GM19035 (cell line): ENCODE data around the gene HNF4A.
"Not testable (repeated sequence)": the region's sequence is repeated elsewhere in the genome, so short reads cannot be mapped to it uniquely, and the experiment has no call there.

Experiments used
- ATAC-seq: cut with Tn5 transposase; IDR thresholded peaks from one replicate; pipeline ENCODE4 v1.9.1; 2021; ENCODE audit not compliant: unreplicated experiment

The HNF4A gene

DNA sequence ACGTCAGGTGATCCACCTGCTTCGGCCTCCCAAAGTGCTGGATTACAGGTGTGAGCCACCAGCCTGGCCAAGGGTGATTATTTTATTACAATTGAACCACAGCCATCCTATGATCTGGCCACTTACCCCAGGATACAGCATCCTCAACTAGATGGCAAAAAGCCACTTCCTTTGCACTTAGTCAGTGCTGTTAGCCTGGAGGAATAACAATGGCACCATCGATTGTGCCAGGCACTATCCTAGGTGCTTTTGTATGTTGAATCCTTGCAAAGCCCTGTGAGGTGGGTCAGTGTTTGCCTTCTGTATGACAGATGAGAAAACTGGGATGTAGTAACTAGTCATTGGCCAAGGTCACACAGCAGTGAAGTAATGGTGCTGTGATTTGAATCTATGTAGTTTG, 109.0 kb downstream of the HNF4A start:
- ATAC-seq: no peak

- ATAC-seq: no peak
These were observed 109.6 kb downstream of the HNF4A start for GRCh38 chr20:44465001-44465560.

- no peak for ATAC-seq
These were observed 111.9 kb downstream of the HNF4A start for GRCh38 chr20:44467289-44467883.

GRCh38 chr20:44468044-44468782, 112.7 kb downstream of the HNF4A start:
- ATAC-seq: no peak

DNA sequence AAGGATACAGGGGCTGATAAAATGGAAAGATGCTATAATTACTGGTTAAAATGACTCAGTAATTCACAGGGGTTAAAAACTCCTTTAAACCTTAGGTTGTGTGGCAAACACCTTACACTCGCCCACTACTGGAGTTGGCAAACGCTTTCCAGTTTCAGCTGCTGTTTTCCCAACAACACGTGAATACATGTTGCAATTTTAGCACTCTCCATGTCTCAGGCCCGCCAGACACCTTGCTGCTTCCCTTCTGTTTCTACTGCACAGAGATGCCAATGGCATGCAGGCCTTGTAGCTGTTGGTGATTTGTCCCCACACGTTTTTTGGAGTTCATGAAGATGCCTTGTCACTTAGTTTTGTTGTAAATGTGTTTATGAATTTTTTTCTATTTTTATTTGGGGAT, 114.8 kb downstream of the HNF4A start:
- no peak for ATAC-seq

DNA sequence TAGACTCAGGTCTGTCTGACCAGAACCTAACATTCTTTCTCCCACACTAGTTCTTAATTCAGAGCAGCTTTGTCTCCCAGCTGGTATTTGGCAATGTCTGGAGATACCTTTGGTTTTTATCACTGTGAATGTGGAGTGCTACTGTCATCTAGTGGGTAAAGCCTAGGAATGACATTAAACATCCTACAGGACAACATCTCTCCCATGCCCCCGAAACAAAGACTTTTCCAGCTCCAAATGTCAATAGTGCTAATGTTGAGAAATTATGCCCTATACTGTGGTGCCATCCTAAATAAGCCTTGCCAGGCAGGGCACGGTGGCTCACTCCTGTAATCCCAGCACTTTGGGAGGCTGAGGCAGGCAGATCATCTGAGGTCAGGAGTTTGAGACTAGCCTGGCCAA, 116.0 kb downstream of the HNF4A start:
- ATAC-seq: no peak

GRCh38 chr20:44472283-44472682, 116.8 kb downstream of the HNF4A start:
- not testable (repeated sequence) for ATAC-seq

- no peak for ATAC-seq
These were observed 119.8 kb downstream of the HNF4A start for GRCh38 chr20:44475372-44475693.

DNA sequence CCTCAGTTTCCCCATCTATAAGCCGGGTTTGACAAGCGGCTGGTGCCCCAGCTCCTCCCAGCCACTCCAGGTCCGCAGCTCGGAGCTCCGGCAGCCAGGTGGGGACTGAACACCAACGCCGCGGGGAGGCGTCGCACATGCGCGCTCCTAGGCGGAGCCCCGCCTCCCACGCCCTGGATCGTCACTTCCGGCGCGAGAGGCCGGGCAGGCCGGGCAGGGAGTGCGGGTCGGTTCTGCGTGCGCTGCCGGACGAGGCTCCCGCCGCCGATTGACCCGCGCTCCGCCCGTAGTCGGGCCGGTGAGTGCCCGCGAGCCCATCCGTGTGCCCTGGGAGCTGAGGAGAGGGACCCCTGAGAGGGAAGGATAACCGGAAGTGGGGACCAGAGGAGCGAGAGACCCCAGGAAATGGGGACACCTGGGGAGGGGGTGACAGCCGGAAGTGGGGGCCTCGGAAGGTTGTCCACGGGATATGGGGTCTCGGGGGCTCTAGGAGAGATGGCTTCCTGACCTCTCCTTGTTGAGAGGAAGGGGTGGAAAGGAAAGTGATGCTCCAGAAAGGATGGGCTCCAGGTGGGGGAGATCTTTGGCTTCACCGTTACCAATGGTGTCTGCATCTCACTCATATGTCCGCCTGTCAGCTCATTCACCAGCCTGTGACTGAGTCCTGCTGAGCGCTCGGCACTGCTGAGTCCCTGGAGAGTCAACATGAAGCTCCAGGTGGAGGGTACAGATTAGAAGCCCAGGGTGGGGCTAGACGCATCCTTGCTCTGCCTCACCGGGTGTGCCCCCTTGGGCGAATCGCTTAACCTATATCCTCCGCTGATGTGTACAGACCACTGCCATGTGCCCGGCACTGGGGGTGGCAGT, 120.4 kb downstream of the HNF4A start, which contains the start of gene TTPAL:
Gene TTPAL (plus strand): TSS at position 181 of the 867 bp plus-strand sequence. CDS start 4,126 bp downstream, outside the sequence.
- ATAC-seq: peak; percentile 96

GRCh38 chr20:44477151-44477550, 121.7 kb downstream of the HNF4A start:
- no peak for ATAC-seq

DNA sequence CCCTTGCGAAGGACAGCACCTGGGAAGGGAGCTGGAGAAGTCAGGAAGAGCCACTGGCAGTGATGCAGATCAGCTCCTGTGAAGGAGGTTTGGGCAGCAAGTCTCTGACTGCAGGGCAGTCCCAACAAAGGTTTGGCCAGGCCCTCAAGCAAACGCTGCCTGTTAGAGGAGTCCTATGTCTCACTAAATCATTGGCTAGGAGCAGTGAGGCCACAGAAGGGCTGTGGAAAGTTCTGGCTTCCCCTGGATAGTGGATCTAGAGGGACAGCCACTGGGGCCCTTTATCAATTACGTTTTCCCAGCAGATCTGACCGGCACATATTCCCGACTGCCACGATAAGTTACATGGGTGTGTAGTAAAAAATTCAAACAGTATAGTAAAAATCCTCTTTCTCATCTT, 122.7 kb downstream of the HNF4A start:
- ATAC-seq: no peak

GRCh38 chr20:44479643-44480042, 124.1 kb downstream of the HNF4A start:
- no peak for ATAC-seq

DNA sequence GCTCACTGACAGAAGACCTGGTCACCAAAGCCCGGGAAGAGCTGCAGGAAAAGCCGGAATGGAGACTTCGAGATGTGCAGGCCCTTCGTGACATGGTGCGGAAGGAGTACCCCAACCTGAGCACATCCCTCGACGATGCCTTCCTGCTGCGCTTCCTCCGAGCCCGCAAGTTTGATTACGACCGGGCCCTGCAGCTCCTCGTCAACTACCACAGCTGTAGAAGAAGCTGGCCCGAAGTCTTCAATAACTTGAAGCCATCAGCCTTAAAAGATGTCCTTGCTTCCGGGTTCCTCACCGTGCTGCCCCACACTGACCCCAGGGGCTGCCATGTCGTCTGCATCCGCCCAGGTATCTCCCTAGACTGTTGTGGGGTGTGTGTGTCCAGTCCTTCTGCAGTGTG, 124.6 kb downstream of the HNF4A start:
- no peak for ATAC-seq

DNA sequence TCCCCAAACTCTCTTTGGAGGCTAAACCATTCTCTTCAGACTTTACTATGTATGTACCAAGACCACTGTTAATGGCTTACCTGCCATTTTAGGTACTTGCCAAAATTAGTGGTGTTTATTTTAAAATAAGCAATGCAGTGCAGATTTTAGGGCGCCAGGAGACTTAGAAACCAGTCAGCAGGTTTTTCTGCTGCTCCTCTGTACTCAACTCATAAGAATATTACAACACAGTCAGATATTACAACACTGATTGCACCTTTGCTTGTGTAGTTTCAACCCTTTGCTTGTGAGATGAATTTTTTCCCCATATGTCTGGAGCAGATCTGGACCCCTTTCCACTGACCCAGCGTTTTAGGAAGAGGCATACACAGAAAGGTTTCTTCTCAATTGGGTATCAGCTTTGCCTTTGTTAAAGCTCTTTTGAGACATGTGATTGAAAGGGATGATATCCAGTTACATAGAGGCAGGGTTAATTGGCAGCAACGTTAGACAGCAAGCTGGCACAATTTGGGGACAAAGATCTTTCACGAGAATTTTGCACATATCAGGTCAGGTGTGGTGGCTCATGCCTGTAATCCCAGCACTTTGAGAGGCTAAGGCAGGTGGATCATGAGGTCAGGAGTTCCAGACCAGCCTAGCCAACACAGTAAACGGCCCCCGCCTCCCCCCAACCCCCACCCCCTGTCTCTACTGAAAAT, 126.4 kb downstream of the HNF4A start:
- ATAC-seq: no peak

DNA sequence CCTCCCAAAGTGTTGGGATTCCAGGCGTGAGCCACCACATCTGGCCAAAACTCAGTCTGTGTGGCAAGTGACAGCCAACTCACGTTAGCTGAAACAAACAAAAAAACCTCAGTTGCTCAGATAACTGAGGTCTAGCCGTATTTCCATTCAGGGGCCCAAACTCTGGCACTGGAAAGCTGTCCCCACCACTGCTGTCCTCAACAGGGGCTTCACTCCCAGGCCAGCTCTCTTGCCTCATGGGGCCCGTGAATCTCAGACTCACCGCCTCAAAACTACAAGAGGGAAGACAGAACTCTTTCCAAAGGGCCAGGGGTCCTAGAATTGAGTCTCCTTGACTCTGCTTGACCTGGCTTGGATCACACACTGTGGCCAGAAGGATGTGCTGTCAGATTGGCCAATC, 127.6 kb downstream of the HNF4A start:
- ATAC-seq: no peak
